Endothelial cell of umbilical vein (primary cell): Measurements from ENCODE around the gene FCMR. TPM values are rescaled to one million over a fixed set of nuclear protein-coding genes. Genes with fewer than 3 reads are reported as not detected.

Experiments used
- BruUV-seq: library from RNA; stranded (reverse); fragments of 400-500 nt; replicated peaks from 2 replicates; lab custom pipeline; 2021; lab: Mats Ljungman, UMichigan
- CTCF ChIA-PET: fragments of 300-600, 350-600 bp; sonication (Branson Sonifier 250); formaldehyde crosslinking; loops from one replicate; lab custom pipeline; 2021; ENCODE audit warnings: antibody characterized with exemption, inconsistent platforms; lab: Charles Lee
- POLR2A ChIA-PET: fragments of 300-600, 350-600 bp; sonication (Branson Sonifier 250); formaldehyde crosslinking; loops from one replicate; lab custom pipeline; 2021; ENCODE audit warnings: antibody characterized with exemption, inconsistent platforms; lab: Charles Lee
- DNase-seq: peaks from one replicate; pipeline ENCODE4 v3.0.0-alpha.2; 2011; ENCODE audit warnings: low read depth, low spot score
- FAIRE-seq: peaks from 2 replicates; lab custom pipeline; 2011; peaks lifted over from hg19 to GRCh38; lab: Jason Lieb, UNC
- H2AFZ ChIP-seq: 2 replicates; pipeline ENCODE4 v1.6.0; 2012; ENCODE audit warnings: low read depth, low read length, control low read depth, inconsistent platforms
- H3K27ac ChIP-seq: 2 replicates; pipeline ENCODE4 v1.5.1; 2011; ENCODE audit warnings: low read depth, mild to moderate bottlenecking, control low read depth, low read length, moderate library complexity; ENCODE audit not compliant: insufficient read depth
- H3K27me3 ChIP-seq, 2 experiments: 2 replicates each; pipeline versions ENCODE4 v1.6.0 to v1.6.1; 2011; ENCODE audit warnings: low read length in 2 of 2, mixed read lengths in 1 of 2; ENCODE audit not compliant: control insufficient read depth in 2 of 2, insufficient read depth in 2 of 2
- H3K36me3 ChIP-seq, 2 experiments: 2 replicates in 1 of 2; 3 replicates in 1 of 2; pipeline ENCODE4 v1.5.1; 2011; ENCODE audit warnings: low read length in 2 of 2, mild to moderate bottlenecking in 1 of 2, moderate library complexity in 1 of 2; ENCODE audit not compliant: control insufficient read depth in 2 of 2, insufficient read depth in 2 of 2; ENCODE audit errors: extremely low read depth in 1 of 2
- H3K4me1 ChIP-seq: 3 replicates; pipeline ENCODE4 v1.5.1; 2011; ENCODE audit warnings: mild to moderate bottlenecking, low read length; ENCODE audit not compliant: control insufficient read depth, insufficient read depth; ENCODE audit errors: extremely low read depth
- H3K4me2 ChIP-seq: 2 replicates; pipeline ENCODE4 v1.6.1; 2011; ENCODE audit warnings: low read length, control low read depth, mixed read lengths; ENCODE audit not compliant: insufficient read depth
- H3K4me3 ChIP-seq, 3 experiments: fragments of 200-600 bp in 1 of 3; sonication (generic), shearing (Covaris generic) in 1 of 3; replicated peaks in 1 of 3; 2 replicates each; pipeline ENCODE4 v1.5.1; 2011 to 2016; ENCODE audit warnings: control low read depth in 3 of 3, low read length in 3 of 3, mild to moderate bottlenecking in 2 of 3, inconsistent platforms in 1 of 3, low read depth in 1 of 3, moderate library complexity in 1 of 3; ENCODE audit not compliant: insufficient read depth in 1 of 3
- H3K79me2 ChIP-seq: 2 replicates; pipeline ENCODE4 v1.6.0; 2012; ENCODE audit warnings: low read length, inconsistent platforms; ENCODE audit not compliant: control insufficient read depth, insufficient read depth
- H3K9ac ChIP-seq: replicated peaks from 2 replicates; pipeline ENCODE3; 2011; ENCODE audit warnings: low read length, control low read depth; ENCODE audit not compliant: insufficient read depth; ENCODE audit errors: extremely low read depth
- H3K9me1 ChIP-seq: replicated peaks from 3 replicates; pipeline ENCODE4 v1.6.0; 2011; ENCODE audit warnings: mild to moderate bottlenecking, low read length; ENCODE audit not compliant: control insufficient read depth, insufficient read depth; ENCODE audit errors: extremely low read depth
- H3K9me3 ChIP-seq: replicated peaks from 2 replicates; pipeline ENCODE4 v1.5.1; 2012; ENCODE audit warnings: low read length, inconsistent platforms; ENCODE audit not compliant: control insufficient read depth, insufficient read depth
- H4K20me1 ChIP-seq: replicated peaks from 2 replicates; pipeline ENCODE3; 2011; ENCODE audit warnings: mild to moderate bottlenecking, low read length; ENCODE audit not compliant: control insufficient read depth, insufficient read depth; ENCODE audit errors: extremely low read depth
- EZH2 ChIP-seq: IDR thresholded peaks from 2 replicates; pipeline ENCODE4 v1.6.1; 2012; ENCODE audit warnings: borderline replicate concordance, low read depth, mild to moderate bottlenecking, moderate library complexity, low read length, inconsistent platforms; ENCODE audit not compliant: severe bottlenecking
- FOS ChIP-seq: IDR thresholded peaks from 2 replicates; pipeline ENCODE4 v1.6.1; 2011; ENCODE audit warnings: mild to moderate bottlenecking, low read length, moderate library complexity, borderline replicate concordance; ENCODE audit not compliant: insufficient read depth
- GATA2 ChIP-seq: IDR thresholded peaks from 2 replicates; pipeline ENCODE4 v1.7.0; 2011; ENCODE audit warnings: low read depth, mild to moderate bottlenecking, moderate library complexity, mixed read lengths, low read length; ENCODE audit not compliant: insufficient read length, insufficient read depth
- JUN ChIP-seq: IDR thresholded peaks from 2 replicates; pipeline ENCODE4 v1.6.1; 2011; ENCODE audit warnings: borderline replicate concordance, low read depth; ENCODE audit not compliant: insufficient read length, insufficient read depth
- MYC ChIP-seq: IDR thresholded peaks from one replicate; pipeline ENCODE4 v1.6.1; 2011; ENCODE audit warnings: mild to moderate bottlenecking, low read depth, low read length
- POLR2A ChIP-seq: IDR thresholded peaks from 2 replicates; pipeline ENCODE4 v1.6.1; 2012; ENCODE audit warnings: low read depth, mild to moderate bottlenecking, control low read depth, low read length
- POLR2AphosphoS5 ChIP-seq: IDR thresholded peaks from 2 replicates; pipeline ENCODE4 v1.6.1; 2012; ENCODE audit warnings: low read depth, mild to moderate bottlenecking, control low read depth, low read length, moderate library complexity; ENCODE audit not compliant: insufficient read depth
- dilution Hi-C: fragments of 300-500 bp; cut with MboI; formaldehyde crosslinking; loops from one replicate; pipeline ENCODE4 v1.15.0; 2019; ENCODE audit warnings: low sequenced_read_pairs; ENCODE audit not compliant: extremely low pct_ligation_motif_present
- intact Hi-C: fragments of 100-400 bp; cut with micrococcal nuclease; formaldehyde crosslinking; loops from one replicate; pipeline ENCODE4 v1.10.0; 2022
- polyA plus RNA-seq, 4 experiments: library from polyadenylated mRNA; depleted of rRNA in 3 of 4; stranded (reverse) in 3 of 4; unstranded in 1 of 4; fragments of >200 nt; gene quantifications; 2 replicates each; pipeline versions ENCODE4 v1.2.1 to v1.2.3, GENCODE V29; 2011 to 2012; ENCODE audit warnings: missing spikeins in 1 of 4
- total RNA-seq: library from RNA; stranded (reverse); gene quantifications from 2 replicates; pipeline ENCODE4 v1.2.3, GENCODE V29; 2021
- TF ChIP-seq, protein P1 (sequence below): IDR thresholded peaks from 2 replicates; pipeline ENCODE4 v1.6.1; 2011; ENCODE audit not compliant: insufficient read depth, insufficient read length
- TF ChIP-seq, protein P2 (sequence below), 2 donors: IDR thresholded peaks; 1 replicate in 1 of 2; 2 replicates in 1 of 2; pipeline ENCODE4 v1.5.1; 2011; ENCODE audit warnings: low read length in 2 of 2, mild to moderate bottlenecking in 2 of 2, moderate library complexity in 2 of 2, control low read depth in 1 of 2, inconsistent platforms in 1 of 2, low read depth in 1 of 2; ENCODE audit not compliant: insufficient read depth in 1 of 2; ENCODE audit errors: extremely low read depth in 1 of 2

Gene FCMR
- total and polyA plus RNA-seq, 2 donors (not counting 3 experiments of a cell fraction or from before 2014, with no cell fraction given): not detected

DNA sequence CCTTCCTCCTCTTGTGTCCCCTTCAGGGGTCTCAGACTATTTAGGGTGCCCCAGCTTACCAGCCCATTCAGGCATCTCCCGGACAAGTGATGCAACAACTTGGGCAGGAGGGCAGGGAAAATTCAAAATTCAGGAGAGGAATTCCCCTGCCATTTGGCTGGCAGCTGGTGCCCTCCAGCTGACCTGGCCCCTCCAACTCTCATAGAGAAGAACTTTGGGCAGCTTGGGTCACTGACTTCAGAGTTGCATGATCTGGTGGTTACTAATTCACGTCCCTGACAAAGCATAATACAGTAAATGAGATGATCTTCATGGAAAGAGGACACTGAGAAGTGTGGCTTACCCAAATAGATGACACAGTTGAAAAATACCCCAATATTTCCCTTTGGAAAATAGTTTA is 48.7 kb upstream of the FCMR start, which contains the start of gene FCAMR:
Gene FCAMR (minus strand): TSS at position 15 of the 400 bp plus-strand sequence. CDS start 335 bp downstream, outside the sequence.
- dilution Hi-C loops (no loop called here), intact Hi-C loops (no loop called here)
- H3K9me3 ChIP-seq: no peaks in the 10 kb centered on the region
- ChIA-PET CTCF (interaction anchor here (1.6 kb wide), 1 partner anchor 12 kb away, joined by 6 read pairs; no protein-coding TSS in a partner anchor), POLR2A (no interaction called here)
- no peak within 1 kb of the TSS for H3K4me3 ChIP-seq
- FAIRE-seq (no peak), DNase-seq (no peak)
- no peak within 1 kb of the TSS for H3K4me2 ChIP-seq
- H3K9ac ChIP-seq: no peak within 1 kb of the TSS
- H3K79me2 ChIP-seq: no peaks in the 10 kb centered on the region
- no peak within 1 kb of the TSS for H3K27ac ChIP-seq
- no peaks in the 10 kb centered on the region for H3K9me1 ChIP-seq
- H2AFZ ChIP-seq: no peak within 1 kb of the TSS
- no peaks in the 10 kb centered on the region for H3K4me1 ChIP-seq
- BruUV-seq: no TSS peak
- no peaks in the 10 kb centered on the region for H3K36me3 ChIP-seq
- H3K27me3 ChIP-seq: peaks cover 2 to 10% of the 10 kb centered on the region in 2 experiments
- no peaks in the 10 kb centered on the region for H4K20me1 ChIP-seq
- no peak for TF ChIP-seq GATA2
- TF ChIP-seq FOS: no peak

DNA sequence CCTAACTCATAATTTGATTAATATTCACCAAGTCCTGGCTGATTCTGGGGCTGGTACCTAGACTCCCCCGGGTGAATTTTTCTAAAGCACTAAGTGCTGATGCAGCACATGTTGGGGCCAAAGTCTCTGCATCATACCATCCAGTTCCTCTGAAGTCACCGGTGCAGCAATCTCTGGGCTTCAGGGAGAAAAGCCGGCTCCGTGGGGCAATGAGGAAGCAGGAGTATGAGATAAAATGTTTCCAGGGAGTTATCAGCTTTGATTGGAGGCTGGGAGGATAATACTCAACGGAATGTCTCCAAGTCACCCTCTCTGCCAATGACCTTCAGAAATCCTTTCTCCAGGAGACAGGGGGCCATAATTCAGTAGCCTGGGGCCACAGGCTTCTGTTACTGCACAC is 47.3 kb upstream of the FCMR start:
- intact Hi-C loops: no loop called here
- Histone ChIP-seq H3K36me3 (no peaks in the 10 kb centered on the region), H3K4me2 (no peak overlapping the region), H3K9ac (no peak overlapping the region), H2AFZ (no peak overlapping the region), H3K27ac (no peak overlapping the region), H3K79me2 (no peaks in the 10 kb centered on the region), H3K9me3 (no peaks in the 10 kb centered on the region), H3K27me3 (peaks cover 2 to 10% of the 10 kb centered on the region in 2 experiments), H3K4me3 (no peak overlapping the region), H3K4me1 (no peaks in the 10 kb centered on the region), H3K9me1 (no peaks in the 10 kb centered on the region), H4K20me1 (no peaks in the 10 kb centered on the region)
- dilution Hi-C loops: no loop called here
- TF ChIP-seq JUN (no peak), EZH2 (no peak), POLR2AphosphoS5 (no peak), MYC (no peak), FOS (no peak), GATA2 (no peak), POLR2A (no peak)
- TF ChIP-seq, protein P1, sequence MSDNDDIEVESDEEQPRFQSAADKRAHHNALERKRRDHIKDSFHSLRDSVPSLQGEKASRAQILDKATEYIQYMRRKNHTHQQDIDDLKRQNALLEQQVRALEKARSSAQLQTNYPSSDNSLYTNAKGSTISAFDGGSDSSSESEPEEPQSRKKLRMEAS: no peak
- TF ChIP-seq, protein P2, sequence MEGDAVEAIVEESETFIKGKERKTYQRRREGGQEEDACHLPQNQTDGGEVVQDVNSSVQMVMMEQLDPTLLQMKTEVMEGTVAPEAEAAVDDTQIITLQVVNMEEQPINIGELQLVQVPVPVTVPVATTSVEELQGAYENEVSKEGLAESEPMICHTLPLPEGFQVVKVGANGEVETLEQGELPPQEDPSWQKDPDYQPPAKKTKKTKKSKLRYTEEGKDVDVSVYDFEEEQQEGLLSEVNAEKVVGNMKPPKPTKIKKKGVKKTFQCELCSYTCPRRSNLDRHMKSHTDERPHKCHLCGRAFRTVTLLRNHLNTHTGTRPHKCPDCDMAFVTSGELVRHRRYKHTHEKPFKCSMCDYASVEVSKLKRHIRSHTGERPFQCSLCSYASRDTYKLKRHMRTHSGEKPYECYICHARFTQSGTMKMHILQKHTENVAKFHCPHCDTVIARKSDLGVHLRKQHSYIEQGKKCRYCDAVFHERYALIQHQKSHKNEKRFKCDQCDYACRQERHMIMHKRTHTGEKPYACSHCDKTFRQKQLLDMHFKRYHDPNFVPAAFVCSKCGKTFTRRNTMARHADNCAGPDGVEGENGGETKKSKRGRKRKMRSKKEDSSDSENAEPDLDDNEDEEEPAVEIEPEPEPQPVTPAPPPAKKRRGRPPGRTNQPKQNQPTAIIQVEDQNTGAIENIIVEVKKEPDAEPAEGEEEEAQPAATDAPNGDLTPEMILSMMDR (IDR thresholded peaks at IDR 0.05; ENCODE audit: extremely low read depth in 1 of 2, insufficient read depth in 1 of 2, low read depth in 1 of 2, low read length in 2 of 2): no peak
- no TSS peak for BruUV-seq
- CTCF ChIA-PET: no interaction called here
- FAIRE-seq (no peak), DNase-seq (no peak)
- POLR2A ChIA-PET: no interaction called here
